Measurements from ENCODE around the gene PCSK5. TPM values are rescaled to one million over a fixed set of nuclear protein-coding genes. Genes with fewer than 3 reads are reported as not detected.

The PCSK5 gene
- total and polyA plus RNA-seq, 12 donors, result 2.2 to 31.8 (median 8.4) TPM

- H3K9me3 ChIP-seq (replicated peaks in 1 of 3), result no peaks in the 10 kb centered on the region
- 56 to 67% (median 62%) methylated on average over 4 of the region's 4 CpGs for WGBS, 4 donors
- no peaks in the 10 kb centered on the region for H3K27me3 ChIP-seq
- H3K36me3 ChIP-seq (replicated peaks in 1 of 2), result no peaks in the 10 kb centered on the region
- H3K4me1 ChIP-seq (replicated peaks in 1 of 2), result no peaks in the 10 kb centered on the region
- no peak for TF ChIP-seq POLR2A (IDR thresholded peaks at IDR 0.05)
- TF ChIP-seq, protein P1, sequence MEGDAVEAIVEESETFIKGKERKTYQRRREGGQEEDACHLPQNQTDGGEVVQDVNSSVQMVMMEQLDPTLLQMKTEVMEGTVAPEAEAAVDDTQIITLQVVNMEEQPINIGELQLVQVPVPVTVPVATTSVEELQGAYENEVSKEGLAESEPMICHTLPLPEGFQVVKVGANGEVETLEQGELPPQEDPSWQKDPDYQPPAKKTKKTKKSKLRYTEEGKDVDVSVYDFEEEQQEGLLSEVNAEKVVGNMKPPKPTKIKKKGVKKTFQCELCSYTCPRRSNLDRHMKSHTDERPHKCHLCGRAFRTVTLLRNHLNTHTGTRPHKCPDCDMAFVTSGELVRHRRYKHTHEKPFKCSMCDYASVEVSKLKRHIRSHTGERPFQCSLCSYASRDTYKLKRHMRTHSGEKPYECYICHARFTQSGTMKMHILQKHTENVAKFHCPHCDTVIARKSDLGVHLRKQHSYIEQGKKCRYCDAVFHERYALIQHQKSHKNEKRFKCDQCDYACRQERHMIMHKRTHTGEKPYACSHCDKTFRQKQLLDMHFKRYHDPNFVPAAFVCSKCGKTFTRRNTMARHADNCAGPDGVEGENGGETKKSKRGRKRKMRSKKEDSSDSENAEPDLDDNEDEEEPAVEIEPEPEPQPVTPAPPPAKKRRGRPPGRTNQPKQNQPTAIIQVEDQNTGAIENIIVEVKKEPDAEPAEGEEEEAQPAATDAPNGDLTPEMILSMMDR (IDR thresholded peaks at IDR 0.05), result no peak
- H3K27ac ChIP-seq, result peak overlapping the region in 1 of 5 donors; percentile 61
- H3K4me3 ChIP-seq, result no peak overlapping the region
- intact Hi-C loops (cut with DNase I), result no loop called here
- peak in 6 of 7 donors; percentile 18 to 71 (median 36) for DNase-seq
Measured at GRCh38 chr9:76373173-76373783, 482.8 kb downstream of the PCSK5 start.

GRCh38 chr9:76373784-76374474, 483.5 kb downstream of the PCSK5 start:
- H3K36me3 ChIP-seq (replicated peaks in 1 of 2), result no peaks in the 10 kb centered on the region
- no peaks in the 10 kb centered on the region for H3K4me1 ChIP-seq (replicated peaks in 1 of 2)
- H3K27ac ChIP-seq, result peak overlapping the region in 1 of 5 donors; percentile 61
- no peaks in the 10 kb centered on the region for H3K9me3 ChIP-seq (replicated peaks in 1 of 3)
- TF ChIP-seq, protein P1 (IDR thresholded peaks at IDR 0.05), result no peak
- TF ChIP-seq POLR2A (IDR thresholded peaks at IDR 0.05), result no peak
- DNase-seq, result no peak
- WGBS, 4 donors, result 71 to 83% (median 83%) methylated on average over 6 of the region's 6 CpGs
- no peak overlapping the region for H3K4me3 ChIP-seq
- intact Hi-C loops (cut with DNase I), result no loop called here
- H3K27me3 ChIP-seq, result no peaks in the 10 kb centered on the region

GRCh38 chr9:76374783-76375559, 484.5 kb downstream of the PCSK5 start:
- peak overlapping the region in 2 of 5 donors; percentile 21 to 61 for H3K27ac ChIP-seq
- no peaks in the 10 kb centered on the region for H3K36me3 ChIP-seq (replicated peaks in 1 of 2)
- H3K27me3 ChIP-seq, result no peaks in the 10 kb centered on the region
- H3K4me3 ChIP-seq, result no peak overlapping the region
- WGBS, 4 donors, result 67 to 75% (median 71%) methylated on average over 10 of the region's 10 CpGs
- intact Hi-C loops (cut with DNase I), result no loop called here
- no peaks in the 10 kb centered on the region for H3K9me3 ChIP-seq (replicated peaks in 1 of 3)
- H3K4me1 ChIP-seq (replicated peaks in 1 of 2), result no peaks in the 10 kb centered on the region
- peak; percentile 45 to 86 (median 61) for DNase-seq
- TF ChIP-seq, protein P1 (IDR thresholded peaks at IDR 0.05), result no peak
- TF ChIP-seq POLR2A (IDR thresholded peaks at IDR 0.05), result no peak

DNA sequence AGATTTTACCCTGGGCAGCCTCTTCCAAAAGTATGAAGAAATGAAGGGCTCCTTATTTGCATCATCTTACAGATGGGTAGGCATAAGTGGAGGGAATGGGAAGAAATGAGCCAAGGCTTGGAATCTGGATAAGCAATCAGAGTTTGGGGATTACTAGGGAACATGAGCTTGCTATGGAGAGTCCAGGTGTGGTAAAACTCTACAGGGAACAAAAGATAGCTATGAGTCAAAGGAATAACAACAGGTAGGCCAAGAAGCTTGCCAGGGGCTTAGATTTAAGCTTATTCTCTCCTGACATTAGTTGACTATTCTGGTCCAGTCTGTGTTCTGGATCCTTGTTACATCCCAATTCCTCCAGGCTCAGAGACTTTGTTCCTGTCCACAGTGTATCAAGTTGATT, 487.3 kb downstream of the PCSK5 start:
- H3K27ac ChIP-seq, result no peak overlapping the region
- H3K4me1 ChIP-seq (replicated peaks in 1 of 2), result no peaks in the 10 kb centered on the region
- no peak overlapping the region for H3K4me3 ChIP-seq
- no peak for DNase-seq
- intact Hi-C loops (cut with DNase I), result no loop called here
- no peaks in the 10 kb centered on the region for H3K9me3 ChIP-seq (replicated peaks in 1 of 3)
- H3K36me3 ChIP-seq (replicated peaks in 1 of 2), result no peaks in the 10 kb centered on the region
- no peak for TF ChIP-seq POLR2A (IDR thresholded peaks at IDR 0.05)
- H3K27me3 ChIP-seq, result no peaks in the 10 kb centered on the region

Measured in adrenal gland (tissue), 12 donors.